OCI-LY3 (cell line): Measurements from ENCODE around the gene MVD.

Experiments
- EZH2phosphoT487 ChIP-seq: fragments of 200-600 bp; shearing (Covaris generic); IDR thresholded peaks from 2 replicates; pipeline ENCODE4 v1.6.1; 2018; ENCODE audit warnings: antibody characterized with exemption, mixed run types, low read depth
- TF ChIP-seq, protein P1 (sequence below): fragments of 200-600, 300-600 bp; sonication (generic); IDR thresholded peaks from 2 replicates; pipeline ENCODE4 v1.5.1; 2014; ENCODE audit warnings: antibody characterized with exemption, low read length, low read depth

DNA sequence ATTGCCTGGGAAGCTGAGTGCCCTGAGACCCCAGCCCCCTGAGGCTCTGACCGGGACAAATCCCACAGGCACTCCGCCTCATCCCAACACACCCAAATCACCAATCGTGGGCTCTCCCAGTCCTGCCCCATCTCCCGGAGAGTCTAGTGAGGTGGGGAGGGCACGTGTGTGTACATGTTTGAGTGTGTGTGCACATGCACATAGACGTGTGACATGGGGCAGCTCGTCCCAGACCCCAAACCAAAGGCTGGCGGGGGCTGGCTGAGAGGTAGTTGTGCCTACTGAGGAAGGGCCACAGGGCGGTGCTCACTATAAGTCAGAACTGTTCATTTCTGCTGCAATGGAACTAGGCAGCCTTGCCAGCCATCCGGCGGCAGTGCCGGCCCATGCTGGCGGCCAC, 14.8 kb upstream of the MVD start:
- TF ChIP-seq, protein P1, sequence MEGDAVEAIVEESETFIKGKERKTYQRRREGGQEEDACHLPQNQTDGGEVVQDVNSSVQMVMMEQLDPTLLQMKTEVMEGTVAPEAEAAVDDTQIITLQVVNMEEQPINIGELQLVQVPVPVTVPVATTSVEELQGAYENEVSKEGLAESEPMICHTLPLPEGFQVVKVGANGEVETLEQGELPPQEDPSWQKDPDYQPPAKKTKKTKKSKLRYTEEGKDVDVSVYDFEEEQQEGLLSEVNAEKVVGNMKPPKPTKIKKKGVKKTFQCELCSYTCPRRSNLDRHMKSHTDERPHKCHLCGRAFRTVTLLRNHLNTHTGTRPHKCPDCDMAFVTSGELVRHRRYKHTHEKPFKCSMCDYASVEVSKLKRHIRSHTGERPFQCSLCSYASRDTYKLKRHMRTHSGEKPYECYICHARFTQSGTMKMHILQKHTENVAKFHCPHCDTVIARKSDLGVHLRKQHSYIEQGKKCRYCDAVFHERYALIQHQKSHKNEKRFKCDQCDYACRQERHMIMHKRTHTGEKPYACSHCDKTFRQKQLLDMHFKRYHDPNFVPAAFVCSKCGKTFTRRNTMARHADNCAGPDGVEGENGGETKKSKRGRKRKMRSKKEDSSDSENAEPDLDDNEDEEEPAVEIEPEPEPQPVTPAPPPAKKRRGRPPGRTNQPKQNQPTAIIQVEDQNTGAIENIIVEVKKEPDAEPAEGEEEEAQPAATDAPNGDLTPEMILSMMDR: no peak
- TF ChIP-seq EZH2phosphoT487: no peak
